ENCODE measurements around the gene AP1AR.
"Not testable (repeated sequence)": the region's sequence is repeated elsewhere in the genome, so short reads cannot be mapped to it uniquely, and the experiment has no call there.

Gene AP1AR

DNA sequence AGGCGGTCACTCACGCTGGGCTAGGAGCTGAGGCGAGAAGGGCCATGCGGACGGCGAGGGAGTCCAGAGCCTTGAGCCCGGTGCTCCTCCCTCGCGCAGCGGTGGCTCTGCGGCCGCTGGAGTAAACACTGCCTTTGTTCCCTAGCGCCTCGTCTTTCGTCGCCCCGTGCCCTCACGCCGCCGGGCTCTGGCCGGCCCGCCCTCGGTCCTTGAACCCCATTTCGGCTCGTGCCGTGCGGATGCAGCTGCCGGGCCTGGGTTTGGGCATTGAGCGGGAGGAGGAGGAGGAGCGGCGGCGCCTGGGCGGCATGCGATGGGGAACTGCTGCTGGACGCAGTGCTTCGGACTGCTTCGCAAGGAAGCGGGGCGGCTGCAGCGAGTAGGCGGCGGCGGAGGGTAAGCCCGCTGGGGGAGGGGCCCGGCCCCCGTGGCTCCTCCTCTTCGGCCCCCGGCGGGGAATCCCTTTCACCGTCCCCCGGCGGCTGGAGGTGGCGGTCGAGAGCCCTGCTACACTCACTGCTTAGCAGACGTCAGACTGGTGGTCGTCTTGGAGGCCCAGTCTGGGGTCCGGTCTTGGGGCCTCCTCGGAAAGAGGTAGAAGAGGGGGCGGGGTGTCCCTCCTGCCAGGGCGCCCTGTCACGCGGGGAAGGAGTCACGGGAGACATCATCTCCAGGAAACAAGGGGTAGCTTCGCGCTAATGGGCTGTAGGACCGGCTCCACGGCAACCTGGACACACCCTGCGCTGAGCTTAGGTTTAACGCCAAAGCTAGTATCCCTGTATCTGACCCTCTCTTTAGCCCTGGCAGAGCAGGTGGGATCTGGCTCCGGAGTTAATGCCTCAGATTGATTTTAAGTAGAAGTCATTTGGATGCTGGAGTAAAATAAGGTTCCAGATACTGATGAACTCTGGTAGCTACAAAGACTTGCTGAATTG lies at the start of gene AP1AR:
Gene AP1AR (plus strand): TSS at position 9 of the 935 bp plus-strand sequence. CDS start 305 bp downstream, at position 314.
- peak; percentile 63 for DNase-seq (ENCODE audit: low read depth)

DNA sequence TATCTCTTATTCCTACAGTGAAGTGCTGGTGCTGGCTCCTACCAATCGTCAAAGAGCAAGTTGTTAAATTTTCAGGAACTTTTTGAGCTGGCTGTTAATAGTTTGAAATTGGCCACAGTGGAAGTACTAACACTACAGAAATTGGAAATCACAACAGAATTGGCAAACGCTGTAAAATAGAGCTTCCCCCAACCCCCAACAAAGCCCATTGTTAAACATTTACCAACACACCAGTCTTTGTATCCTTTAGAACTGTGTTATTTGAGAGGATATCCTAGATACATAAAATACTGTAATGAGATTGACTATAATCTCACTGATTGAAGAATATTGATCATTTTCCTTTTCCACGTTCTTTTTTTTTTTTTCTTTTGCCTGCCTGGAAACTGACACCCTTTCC lies 49.0 kb upstream of the AP1AR start:
- no peak for DNase-seq (ENCODE audit: low read depth)

DNA sequence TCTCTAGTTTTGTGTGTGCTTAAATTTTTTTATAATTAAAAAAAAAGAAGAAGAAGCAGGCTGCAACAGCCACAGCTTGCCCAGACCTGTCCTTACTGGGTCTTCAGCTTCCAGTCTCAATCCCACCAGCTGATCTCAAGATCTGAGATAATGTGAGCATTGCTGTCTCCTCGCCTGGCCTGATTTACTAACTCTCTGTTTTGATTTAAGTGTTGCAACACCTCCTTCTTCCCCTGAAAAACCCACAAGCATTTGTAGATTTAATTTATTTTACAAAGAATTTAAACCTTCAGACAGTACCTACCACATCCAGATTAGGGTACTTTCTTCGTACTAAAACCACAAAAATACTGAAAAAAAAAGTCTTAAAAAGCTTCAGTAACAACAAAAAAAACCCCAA lies 48.3 kb upstream of the AP1AR start:
- no peak for DNase-seq (ENCODE audit: low read depth)

DNA sequence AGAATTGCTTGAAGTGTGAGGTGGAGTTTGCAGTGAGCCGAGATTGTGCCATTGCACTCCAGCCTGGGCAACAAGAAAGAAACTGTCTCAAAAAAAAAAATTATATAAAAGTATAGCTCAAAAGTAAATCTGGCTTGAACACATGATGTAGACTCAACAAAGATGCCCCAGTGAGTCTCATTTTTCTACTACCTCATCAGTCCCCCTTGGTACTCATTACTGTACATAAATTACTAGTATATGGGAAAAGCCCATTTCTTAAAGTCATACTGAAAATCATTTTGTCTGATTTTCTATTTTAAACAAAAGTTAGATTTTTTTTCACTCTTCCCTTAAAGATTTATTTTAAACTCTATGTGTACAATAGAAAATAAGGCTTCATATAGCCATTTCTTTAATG lies 47.1 kb upstream of the AP1AR start:
- DNase-seq (ENCODE audit: low read depth): no peak

DNA sequence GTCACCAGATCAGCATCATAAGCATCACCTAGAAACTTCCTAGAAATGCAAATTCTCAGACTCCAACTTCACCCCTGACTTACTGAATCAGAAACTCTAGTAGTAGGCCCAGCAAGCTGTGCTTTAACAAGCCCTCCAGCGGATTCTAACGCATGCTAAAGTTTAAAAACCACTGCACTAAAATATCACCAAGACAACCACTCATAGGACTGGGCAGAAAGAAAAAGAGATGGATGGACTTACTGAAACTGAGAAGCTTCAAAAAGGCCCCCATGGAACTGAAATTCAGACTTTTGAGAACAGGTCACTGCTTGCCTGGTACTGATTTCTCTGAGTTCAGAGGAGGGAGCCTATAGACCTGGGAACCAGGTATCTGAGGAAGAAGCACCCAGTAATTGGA lies 46.3 kb upstream of the AP1AR start:
- no peak for DNase-seq (ENCODE audit: low read depth)

DNA sequence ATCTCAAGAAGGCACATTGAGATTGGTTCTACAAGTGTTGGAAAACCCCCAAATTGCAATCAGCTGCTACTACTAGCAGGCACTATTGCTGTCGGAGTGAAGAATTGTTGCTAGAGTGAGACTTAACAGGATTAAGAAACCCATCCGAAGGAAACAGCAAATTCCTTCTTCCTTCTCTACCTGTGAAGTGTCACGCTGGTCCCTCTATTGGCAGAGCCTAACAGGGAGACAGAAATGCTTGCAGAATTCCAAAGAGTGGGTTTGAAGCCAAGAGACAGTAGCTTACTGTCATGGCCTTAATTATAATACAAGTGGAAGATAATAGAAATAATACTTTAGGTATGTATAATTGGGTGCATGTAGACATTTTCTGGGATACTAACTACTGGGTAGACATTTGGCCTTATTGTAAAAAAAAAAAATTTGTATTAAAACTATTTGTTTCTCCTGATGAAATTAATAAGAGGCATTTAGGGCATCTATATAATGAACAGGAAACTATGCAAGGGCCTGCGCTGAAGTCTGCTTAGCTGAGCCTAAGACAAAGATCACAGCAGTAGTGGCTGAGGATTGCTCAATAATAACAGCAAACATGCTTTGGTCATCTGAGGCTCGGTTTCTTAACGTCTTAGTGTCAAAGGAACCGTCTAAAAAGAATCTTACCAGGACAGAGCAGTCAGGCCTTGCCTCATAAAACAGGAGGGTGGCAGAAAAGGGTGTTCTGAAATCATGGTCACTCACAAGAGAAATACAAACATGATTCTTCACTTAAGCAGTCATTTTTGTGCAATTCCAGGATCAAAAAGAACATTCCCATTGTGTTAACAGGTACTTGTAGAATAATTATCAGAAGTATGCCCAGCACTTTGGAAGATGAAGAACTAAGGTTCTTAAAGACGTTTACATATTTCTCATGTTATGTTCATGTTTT lies 45.6 kb upstream of the AP1AR start:
- no peak for DNase-seq (ENCODE audit: low read depth)

DNA sequence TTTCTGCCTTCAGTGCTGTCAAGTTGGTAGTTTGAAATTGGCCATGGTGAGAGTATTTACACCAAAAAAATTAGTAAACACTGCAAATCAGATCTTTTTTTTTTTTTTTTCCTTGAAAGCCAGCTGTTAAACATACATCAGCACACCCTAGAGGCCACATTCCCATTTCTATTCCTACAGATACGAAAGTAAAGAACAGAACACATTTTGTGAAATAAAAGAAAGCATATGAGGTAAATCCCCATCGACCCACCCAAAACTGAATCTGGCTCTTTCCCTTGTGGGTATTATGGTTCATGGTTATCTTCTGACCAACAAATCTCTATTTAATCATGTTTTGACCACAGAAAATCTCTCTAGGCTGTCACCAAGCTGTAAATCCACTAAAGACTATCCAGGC lies 41.8 kb upstream of the AP1AR start:
- no peak for DNase-seq (ENCODE audit: low read depth)

DNA sequence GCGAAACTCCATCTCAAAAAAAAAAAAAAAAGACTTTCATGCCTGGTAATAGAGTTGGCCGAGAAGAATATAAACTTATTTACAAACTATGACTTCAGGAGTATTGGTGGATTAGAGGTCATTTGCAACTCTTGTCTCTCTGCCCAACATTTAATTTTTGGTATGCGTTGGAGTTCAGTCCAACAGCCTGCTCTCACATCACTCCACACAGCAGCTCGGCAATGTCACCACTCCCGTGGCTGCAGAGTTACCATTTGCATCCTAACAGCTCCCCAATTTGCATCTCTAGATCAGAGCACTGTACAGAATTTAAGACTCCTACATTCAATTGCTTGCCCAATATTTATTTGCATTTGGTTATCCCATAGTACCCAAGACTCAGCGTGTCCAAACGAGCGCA lies 40.9 kb upstream of the AP1AR start:
- DNase-seq (ENCODE audit: low read depth): no peak

GRCh38 chr4:112196461-112196860 lies 35.1 kb upstream of the AP1AR start:
- DNase-seq (ENCODE audit: low read depth): no peak

DNA sequence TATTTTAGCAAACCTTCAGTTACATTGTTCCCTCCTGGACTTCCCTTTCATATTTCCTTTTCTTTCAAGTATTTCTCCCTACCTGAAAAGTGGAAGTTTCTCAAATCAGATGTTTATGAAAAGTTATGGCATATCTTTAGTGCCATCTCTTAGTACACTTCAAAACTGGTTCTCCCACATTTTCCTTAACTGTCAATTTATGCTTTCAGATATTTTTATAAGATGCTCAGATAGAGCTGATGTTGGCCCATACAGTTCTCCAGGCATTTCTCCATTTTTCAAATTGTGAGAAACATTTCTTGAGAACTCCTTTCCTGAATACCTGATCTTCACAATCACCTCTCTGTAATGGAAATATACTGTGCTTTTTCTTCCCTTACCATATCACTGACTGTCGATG lies 32.5 kb upstream of the AP1AR start:
- DNase-seq (ENCODE audit: low read depth): no peak

DNA sequence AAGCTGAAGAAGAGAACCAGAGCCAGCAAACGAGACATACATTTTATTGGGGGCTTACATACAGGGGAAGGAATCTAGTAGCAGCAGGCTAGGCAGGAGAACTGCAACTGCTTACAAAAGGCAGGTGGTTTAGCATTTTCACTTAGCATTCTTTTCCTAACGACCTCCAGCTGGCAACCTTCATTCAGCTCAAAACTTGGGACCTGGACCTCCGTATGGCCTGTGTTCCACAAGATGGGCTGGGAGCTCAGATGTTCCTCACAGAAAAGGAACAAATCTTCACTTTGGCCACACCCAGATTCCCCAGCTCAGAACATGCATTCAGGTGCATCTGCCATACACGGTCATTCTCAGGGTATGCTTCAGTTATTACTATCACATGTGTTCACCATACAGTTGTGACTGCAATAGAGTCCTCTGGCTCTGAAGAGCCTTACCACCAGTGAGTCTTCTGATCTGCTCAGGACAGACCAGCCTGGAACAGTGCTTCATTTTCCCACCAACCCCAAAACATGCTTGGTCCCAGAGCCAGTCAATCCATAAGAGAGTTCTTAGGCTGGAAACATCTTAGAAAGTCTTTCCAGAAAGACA lies 29.6 kb upstream of the AP1AR start:
- DNase-seq (ENCODE audit: low read depth): no peak

- no peak for DNase-seq (ENCODE audit: low read depth)
Observed at GRCh38 chr4:112203593-112203992, 28.0 kb upstream of the AP1AR start.

DNA sequence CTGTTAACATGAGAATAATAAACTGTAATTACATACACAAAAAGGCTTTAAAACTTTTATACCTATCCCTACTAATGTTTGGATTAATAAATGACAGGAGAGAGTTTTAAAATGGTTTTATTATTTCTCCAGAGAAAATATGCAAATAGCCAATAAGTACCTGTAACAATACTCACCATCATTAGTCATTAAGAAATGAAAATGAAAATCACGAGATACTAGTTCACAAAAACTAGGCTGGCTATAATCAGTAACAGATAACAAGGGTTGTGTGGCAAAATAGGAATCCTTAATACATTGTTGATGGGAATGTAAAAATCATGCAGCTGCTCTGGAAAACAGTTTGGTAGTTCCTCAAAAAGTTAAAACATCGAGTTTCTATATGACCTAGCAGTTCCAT lies 25.2 kb upstream of the AP1AR start:
- no peak for DNase-seq (ENCODE audit: low read depth)

- not testable (repeated sequence) for DNase-seq (ENCODE audit: low read depth)
Observed at GRCh38 chr4:112208137-112209095, 23.2 kb upstream of the AP1AR start.

DNA sequence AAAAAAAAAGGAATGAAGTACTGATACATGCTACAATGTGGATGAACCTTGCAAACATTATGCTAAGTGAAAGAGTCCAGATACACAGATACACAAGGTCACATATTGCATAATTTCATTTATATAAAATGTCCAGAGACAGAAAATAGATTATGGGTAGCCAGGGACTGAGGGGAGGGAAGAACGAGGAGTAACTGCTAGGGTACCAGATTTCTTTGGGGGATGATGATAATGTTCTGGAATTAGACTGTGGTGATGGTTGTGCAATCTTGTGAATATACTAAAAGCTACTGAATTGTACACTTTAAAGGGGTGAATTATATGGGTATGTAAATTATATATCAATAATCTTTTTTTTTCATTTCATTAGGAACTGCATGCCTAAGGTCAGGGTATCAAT lies 20.8 kb upstream of the AP1AR start:
- DNase-seq (ENCODE audit: low read depth): no peak

- no peak for DNase-seq (ENCODE audit: low read depth)
Observed at GRCh38 chr4:112213091-112213490, 18.5 kb upstream of the AP1AR start.

DNA sequence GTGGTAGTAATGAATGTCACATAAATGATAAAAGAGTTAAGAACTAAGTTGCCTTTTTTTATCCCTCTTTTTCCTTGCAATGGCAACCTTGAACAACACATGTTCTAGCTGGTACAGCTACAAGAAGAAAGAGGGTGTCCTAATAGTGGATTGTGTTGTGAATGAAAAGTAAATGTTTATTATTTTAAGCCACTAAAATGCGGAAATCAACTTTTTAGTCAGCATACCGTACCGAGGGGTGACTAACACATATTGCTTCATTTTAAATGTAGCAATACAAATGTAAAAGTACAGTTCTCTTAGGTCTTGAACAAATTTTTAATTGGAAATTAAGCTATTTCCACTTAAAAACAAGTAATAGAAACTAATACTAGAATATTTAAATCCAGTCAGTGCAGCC lies 17.7 kb upstream of the AP1AR start:
- no peak for DNase-seq (ENCODE audit: low read depth)

GRCh38 chr4:112214390-112215264 lies 17.0 kb upstream of the AP1AR start:
- no peak for DNase-seq (ENCODE audit: low read depth)

GRCh38 chr4:112219826-112220366 lies 11.7 kb upstream of the AP1AR start:
- no peak for DNase-seq (ENCODE audit: low read depth)

All from activated T-cell treated with anti-CD3 and anti-CD28 coated beads for 24 hours (primary cell).